Retinal pigment epithelial cell (primary cell): ENCODE results near the gene TWIST2.

Experiments
- DNase-seq: peaks from one replicate; pipeline ENCODE4 v3.0.0-alpha.2; 2010; ENCODE audit warnings: low read depth
- H3K4me3 ChIP-seq: 2 replicates; pipeline ENCODE4 v1.5.1; 2011; ENCODE audit warnings: mild to moderate bottlenecking, low read length, control low read depth, moderate library complexity
- CTCF ChIP-seq: conservative IDR thresholded peaks from 2 replicates; pipeline ENCODE4 v1.5.1; 2011; ENCODE audit warnings: low read depth, low read length, control low read depth, inconsistent platforms

TWIST2 gene

GRCh38 chr2:238850091-238850490, 2.2 kb downstream of the TWIST2 start:
- DNase-seq, result no peak
- no peak for TF ChIP-seq CTCF

GRCh38 chr2:238851026-238851425, 3.1 kb downstream of the TWIST2 start:
- TF ChIP-seq CTCF, result no peak
- H3K4me3 ChIP-seq, result no peak overlapping the region
- DNase-seq, result no peak

More at GRCh38 chr2:238850091-238850490, 2.2 kb downstream of the TWIST2 start:
- H3K4me3 ChIP-seq, result no peak overlapping the region

- H3K4me3 ChIP-seq, result no peak overlapping the region
- DNase-seq, result no peak
Measured at GRCh38 chr2:238851761-238852160, 3.9 kb downstream of the TWIST2 start.

GRCh38 chr2:238852206-238852869, 4.5 kb downstream of the TWIST2 start:
- no peak for DNase-seq
- TF ChIP-seq CTCF, result no peak
- H3K4me3 ChIP-seq, result no peak overlapping the region

More at GRCh38 chr2:238851761-238852160, 3.9 kb downstream of the TWIST2 start:
- no peak for TF ChIP-seq CTCF

GRCh38 chr2:238853218-238853617, 5.3 kb downstream of the TWIST2 start:
- H3K4me3 ChIP-seq, result no peak overlapping the region
- TF ChIP-seq CTCF, result no peak
- DNase-seq, result no peak

GRCh38 chr2:238853721-238854120, 5.8 kb downstream of the TWIST2 start:
- TF ChIP-seq CTCF, result no peak
- H3K4me3 ChIP-seq, result no peak overlapping the region
- DNase-seq, result no peak

GRCh38 chr2:238854246-238854645, 6.4 kb downstream of the TWIST2 start:
- no peak overlapping the region for H3K4me3 ChIP-seq

More at GRCh38 chr2:238854246-238854645, 6.4 kb downstream of the TWIST2 start:
- DNase-seq, result no peak
- TF ChIP-seq CTCF, result no peak
